ENCODE measurements around the gene ERGIC1.

ERGIC1 gene

GRCh38 chr5:172866378-172866777 is 32.3 kb downstream of the ERGIC1 start:
- DNase-seq (ENCODE audit: low read depth in 2 of 2): no peak

- DNase-seq (ENCODE audit: low read depth in 2 of 2): no peak
These were observed 33.0 kb downstream of the ERGIC1 start for GRCh38 chr5:172866802-172867748.

GRCh38 chr5:172867761-172868435 is 33.8 kb downstream of the ERGIC1 start:
- no peak for DNase-seq (ENCODE audit: low read depth in 2 of 2)

- DNase-seq (ENCODE audit: low read depth in 2 of 2): no peak
These were observed 34.4 kb downstream of the ERGIC1 start for GRCh38 chr5:172868436-172868923.

- no peak for DNase-seq (ENCODE audit: low read depth in 2 of 2)
These were observed 35.0 kb downstream of the ERGIC1 start for GRCh38 chr5:172868924-172869591.

- DNase-seq (ENCODE audit: low read depth in 2 of 2): no peak
These were observed 35.6 kb downstream of the ERGIC1 start for GRCh38 chr5:172869691-172870090.

GRCh38 chr5:172870291-172870714 is 36.3 kb downstream of the ERGIC1 start:
- no peak for DNase-seq (ENCODE audit: low read depth in 2 of 2)

- DNase-seq (ENCODE audit: low read depth in 2 of 2): no peak
These were observed 36.8 kb downstream of the ERGIC1 start for GRCh38 chr5:172870715-172871461.

GRCh38 chr5:172871536-172871935 is 37.5 kb downstream of the ERGIC1 start:
- no peak for DNase-seq (ENCODE audit: low read depth in 2 of 2)

GRCh38 chr5:172871982-172872381 is 37.9 kb downstream of the ERGIC1 start:
- no peak for DNase-seq (ENCODE audit: low read depth in 2 of 2)

- DNase-seq (ENCODE audit: low read depth in 2 of 2): no peak
These were observed 39.0 kb downstream of the ERGIC1 start for GRCh38 chr5:172872997-172873491.

- DNase-seq (ENCODE audit: low read depth in 2 of 2): no peak
These were observed 39.5 kb downstream of the ERGIC1 start for GRCh38 chr5:172873513-172873912.

- no peak for DNase-seq (ENCODE audit: low read depth in 2 of 2)
These were observed 40.8 kb downstream of the ERGIC1 start for GRCh38 chr5:172874647-172875504.

- DNase-seq (ENCODE audit: low read depth in 2 of 2): no peak
These were observed 41.6 kb downstream of the ERGIC1 start for GRCh38 chr5:172875505-172876279.

- no peak for DNase-seq (ENCODE audit: low read depth in 2 of 2)
These were observed 42.5 kb downstream of the ERGIC1 start for GRCh38 chr5:172876578-172876977.

GRCh38 chr5:172877466-172878260 is 43.6 kb downstream of the ERGIC1 start:
- DNase-seq (ENCODE audit: low read depth in 2 of 2): no peak

- DNase-seq (ENCODE audit: low read depth in 2 of 2): no peak
These were observed 44.5 kb downstream of the ERGIC1 start for GRCh38 chr5:172878585-172878932.

GRCh38 chr5:172878933-172879752 is 45.1 kb downstream of the ERGIC1 start:
- peak; percentile 16 to 30 for DNase-seq (ENCODE audit: low read depth in 2 of 2)

Measured in stimulated activated CD4-positive, alpha-beta T cell treated with anti-CD3 and anti-CD28 coated beads, Interleukin-4, amount 100 ng/mL, for 48 hours (primary cell).